Kidney tubule cell (primary cell): ENCODE data around the gene LSP1.
"Not testable (repeated sequence)": the region's sequence is repeated elsewhere in the genome, so short reads cannot be mapped to it uniquely, and the experiment has no call there.

ENCODE experiments used
- DNase-seq: peaks from one replicate; pipeline ENCODE4 v3.0.0-alpha.2; 2018; ENCODE audit warnings: low spot score

The LSP1 gene

DNA sequence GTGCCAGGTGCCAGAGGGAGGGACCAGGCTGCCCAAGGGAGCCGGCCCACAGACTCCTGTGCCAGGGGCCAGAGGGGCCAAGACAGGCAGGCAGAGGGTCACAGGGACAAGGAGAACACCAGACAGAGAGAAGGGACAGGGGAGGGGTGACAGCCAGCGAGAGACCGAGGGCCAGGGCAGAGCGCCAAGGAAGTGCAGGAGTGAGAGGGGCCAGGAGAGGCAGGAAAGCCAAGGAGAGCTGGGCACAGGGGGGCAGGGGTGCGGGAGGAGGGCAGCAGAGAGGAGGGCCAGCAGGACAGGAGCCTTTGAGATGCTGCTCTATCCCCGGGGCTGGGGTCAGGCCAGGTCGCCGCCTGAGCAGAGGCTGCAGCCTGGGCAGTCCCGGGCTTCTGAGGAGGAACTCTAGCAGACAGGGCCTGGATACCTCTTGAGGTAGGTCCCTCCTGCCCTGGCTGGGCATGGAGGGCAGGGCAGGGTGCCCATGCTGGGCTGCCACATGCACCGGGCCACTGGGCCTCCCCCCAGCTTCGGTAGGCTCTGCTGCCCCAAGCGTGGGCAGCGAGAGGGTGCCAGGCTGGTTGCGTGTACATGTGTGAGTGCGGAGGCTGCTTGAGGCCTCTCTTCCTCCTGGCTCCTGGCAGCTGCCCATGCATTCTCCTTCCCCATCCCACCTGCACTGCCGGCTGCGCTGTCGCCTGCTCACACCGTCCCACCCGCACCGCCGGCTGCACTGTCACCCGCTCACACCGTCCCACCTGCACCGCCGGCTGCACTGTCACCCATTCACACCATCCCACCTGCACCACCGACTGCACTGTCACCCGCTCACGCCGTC lies 12.2 kb downstream of the LSP1 start:
- no peak for DNase-seq

DNA sequence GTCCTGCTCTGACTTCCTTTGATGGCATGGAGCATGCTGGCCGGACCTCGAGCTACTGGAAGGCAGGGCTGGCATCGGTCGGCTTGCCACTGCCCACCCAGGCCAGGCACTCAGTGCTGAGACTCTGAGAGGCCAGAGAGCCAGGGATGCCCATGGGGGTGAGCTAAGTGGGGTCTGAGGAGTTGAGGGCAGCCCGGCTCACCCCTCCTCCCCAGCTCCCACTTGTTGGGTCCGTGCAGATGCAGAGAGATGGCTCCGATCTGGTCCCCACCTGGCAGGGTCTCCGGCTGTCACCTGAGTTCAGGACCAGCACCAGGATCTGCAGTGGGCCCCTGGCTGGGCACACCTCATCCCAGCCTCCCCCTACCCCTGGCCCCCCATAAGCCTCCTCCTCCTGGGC lies 13.3 kb downstream of the LSP1 start:
- no peak for DNase-seq

- DNase-seq = no peak
Measured at GRCh38 chr11:1866776-1867175, 13.9 kb downstream of the LSP1 start.

GRCh38 chr11:1867381-1867780 lies 14.5 kb downstream of the LSP1 start:
- DNase-seq = no peak

GRCh38 chr11:1868056-1868635 lies 15.3 kb downstream of the LSP1 start:
- DNase-seq = no peak

DNA sequence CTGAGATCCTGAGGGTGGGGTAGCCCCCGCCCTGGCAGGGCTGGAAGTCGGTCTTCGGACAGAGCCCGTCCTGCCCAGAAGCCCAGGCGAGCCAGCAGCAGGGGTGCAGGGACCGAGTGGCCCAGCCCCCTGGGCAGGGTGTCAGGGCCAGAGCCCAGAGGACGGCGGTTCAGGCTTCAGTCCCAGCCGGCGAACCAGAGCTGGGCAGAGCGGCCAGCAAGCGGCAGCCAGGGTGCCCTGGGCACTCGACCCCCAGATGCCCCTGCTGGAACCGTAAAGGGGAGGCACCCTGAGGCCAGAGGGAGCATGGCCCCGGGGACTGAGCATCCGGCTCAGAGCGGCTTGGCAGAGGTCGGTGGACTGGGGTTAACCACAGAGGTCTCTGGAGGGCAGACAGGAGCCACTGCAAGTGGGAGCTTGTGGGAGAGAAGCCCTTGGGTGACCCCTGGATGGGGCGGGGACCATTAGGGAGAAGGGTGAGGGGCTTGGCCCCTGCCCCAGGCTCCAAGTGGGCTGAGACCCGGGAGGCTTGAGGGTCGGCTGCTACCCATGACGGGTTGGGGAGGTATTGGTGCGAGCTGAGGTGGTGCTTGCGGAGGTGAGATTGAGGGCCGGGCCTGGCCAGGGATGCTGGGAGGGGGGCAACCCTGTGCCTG lies 15.9 kb downstream of the LSP1 start:
- DNase-seq = no peak

- no peak for DNase-seq
Measured at GRCh38 chr11:1869427-1870325, 16.8 kb downstream of the LSP1 start.

DNA sequence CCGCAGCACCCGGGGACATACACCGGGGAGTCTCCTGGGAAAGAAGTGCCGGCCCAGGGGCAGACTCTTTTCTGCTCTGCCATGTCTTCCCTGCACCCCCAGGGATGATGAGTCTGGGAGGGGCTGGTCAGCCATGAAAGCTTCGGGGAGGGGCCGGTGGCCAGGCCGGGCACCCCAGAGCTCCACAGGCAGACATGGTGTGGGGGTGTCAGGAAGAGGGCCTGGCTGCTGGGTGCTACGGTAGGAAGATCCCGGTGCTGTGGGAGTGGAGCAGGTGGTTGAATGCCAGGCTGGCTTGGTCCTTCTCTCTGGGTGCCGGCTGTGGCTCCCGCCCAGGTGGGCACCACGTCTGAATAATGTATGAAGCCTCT lies 17.4 kb downstream of the LSP1 start:
- DNase-seq = no peak

DNA sequence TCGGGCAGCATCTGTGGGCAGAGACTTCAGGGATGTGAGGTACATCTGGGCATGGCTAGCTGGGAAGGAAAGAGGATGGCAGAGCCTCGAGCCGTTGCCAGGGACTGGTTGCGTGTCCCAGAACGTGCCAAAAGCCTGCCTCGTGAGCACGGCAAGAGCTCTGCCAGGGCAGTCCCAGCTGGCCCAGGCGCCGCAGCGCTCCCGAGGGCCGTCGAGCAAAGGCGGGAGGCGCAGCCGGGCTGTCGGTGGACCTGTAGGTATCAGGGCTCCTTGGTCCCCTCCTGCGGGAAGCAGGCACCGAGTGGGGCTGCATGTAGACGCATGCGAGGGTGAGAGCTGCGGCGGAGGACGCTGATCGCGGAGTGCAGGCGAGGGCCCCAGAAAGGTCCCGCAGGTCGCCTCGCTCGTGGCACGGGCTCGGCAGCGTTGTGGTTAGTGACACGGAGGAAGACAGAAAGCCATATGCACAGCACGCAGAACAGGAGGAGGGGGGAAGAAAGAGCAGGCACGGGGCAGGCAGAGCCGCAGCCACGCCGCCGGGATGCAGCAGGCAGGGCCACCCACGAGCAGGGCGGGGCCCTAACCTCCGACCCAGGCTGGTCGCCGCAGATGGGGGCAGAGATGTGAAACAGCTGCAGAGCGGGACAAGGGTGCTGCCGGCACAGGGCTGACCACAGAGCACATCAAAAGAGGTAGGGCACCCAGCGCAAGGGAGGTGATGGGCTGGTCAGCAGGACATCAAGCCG lies 18.0 kb downstream of the LSP1 start:
- DNase-seq = no peak

GRCh38 chr11:1871531-1871930 lies 18.6 kb downstream of the LSP1 start:
- no peak for DNase-seq

DNA sequence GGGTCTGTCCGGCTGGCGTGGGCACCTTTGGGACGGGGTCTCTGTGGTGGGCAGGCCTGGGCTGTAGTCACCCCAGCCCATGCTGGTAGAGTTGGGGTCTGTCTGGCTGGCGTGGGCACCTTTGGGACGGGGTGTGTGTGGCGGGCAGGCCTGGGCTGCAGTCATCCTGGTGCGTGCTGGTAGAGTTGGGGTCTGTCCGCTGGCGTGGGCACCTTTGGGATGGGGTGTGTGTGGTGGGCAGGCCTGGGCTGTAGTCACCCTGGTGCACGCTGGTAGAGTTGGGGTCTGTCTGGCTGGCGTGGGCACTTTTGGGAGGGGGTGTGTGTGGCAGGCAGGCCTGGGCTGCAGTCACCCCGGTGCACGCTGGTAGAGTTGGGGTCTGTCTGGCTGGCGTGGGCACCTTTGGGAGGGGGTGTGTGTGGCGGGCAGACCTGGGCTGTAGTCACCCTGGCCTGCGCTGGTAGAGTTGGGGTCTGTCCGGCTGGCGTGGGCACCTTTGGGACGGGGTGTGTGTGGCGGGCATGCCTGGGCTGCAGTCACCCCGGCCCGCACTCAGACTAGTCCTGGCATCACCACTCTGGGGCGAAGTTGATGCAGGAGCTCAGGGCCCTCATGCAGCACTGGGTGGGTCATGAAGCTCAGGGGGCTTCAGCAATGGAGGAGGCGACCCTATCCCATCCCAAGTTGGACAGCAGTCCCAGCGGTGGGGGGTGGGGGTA lies 19.5 kb downstream of the LSP1 start:
- DNase-seq = no peak

GRCh38 chr11:1873048-1873812 lies 20.3 kb downstream of the LSP1 start:
- no peak for DNase-seq

- not testable (repeated sequence) for DNase-seq
Measured at GRCh38 chr11:1873813-1874150, 20.9 kb downstream of the LSP1 start.

GRCh38 chr11:1874441-1875092 lies 21.7 kb downstream of the LSP1 start:
- not testable (repeated sequence) for DNase-seq

DNA sequence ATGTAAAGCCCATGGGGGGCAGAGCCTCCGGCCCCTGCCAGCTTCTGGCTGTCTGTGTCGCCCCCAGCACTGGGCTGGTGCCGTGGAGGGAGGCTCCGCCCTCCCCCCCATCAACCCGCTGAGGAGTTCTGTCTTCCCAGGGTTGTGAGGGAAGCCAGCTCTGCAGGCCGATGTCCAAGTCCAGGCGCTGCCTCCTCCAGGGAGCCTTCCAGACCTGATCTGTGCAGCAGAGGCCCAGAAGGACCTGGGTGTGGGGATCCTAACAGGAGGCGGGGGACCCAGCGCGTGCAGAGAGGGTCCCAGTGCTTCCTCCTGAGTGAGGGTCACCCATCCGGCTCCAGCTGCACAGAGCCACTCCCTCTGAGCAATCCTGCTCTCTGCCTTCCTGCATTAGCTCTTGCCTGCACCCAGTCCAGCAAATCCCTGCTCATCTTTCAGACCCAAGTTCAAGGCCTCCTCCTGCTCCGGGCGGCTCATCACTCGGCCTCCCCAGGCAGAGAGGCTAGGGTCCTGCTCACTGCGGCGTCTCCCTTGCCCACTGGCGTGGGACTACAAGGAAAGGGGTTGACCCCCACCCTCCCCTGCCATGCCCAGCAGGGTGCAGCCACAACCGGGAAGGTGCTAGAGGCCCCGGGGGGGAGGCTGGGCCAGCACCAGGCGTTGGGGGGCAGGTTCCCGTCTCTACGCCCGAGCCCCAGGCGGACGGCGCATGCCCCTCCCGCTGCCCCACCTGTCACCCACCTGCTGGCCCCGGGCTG lies 22.4 kb downstream of the LSP1 start:
- no peak for DNase-seq

GRCh38 chr11:1875851-1876301 lies 23.0 kb downstream of the LSP1 start:
- DNase-seq = not testable (repeated sequence)

DNA sequence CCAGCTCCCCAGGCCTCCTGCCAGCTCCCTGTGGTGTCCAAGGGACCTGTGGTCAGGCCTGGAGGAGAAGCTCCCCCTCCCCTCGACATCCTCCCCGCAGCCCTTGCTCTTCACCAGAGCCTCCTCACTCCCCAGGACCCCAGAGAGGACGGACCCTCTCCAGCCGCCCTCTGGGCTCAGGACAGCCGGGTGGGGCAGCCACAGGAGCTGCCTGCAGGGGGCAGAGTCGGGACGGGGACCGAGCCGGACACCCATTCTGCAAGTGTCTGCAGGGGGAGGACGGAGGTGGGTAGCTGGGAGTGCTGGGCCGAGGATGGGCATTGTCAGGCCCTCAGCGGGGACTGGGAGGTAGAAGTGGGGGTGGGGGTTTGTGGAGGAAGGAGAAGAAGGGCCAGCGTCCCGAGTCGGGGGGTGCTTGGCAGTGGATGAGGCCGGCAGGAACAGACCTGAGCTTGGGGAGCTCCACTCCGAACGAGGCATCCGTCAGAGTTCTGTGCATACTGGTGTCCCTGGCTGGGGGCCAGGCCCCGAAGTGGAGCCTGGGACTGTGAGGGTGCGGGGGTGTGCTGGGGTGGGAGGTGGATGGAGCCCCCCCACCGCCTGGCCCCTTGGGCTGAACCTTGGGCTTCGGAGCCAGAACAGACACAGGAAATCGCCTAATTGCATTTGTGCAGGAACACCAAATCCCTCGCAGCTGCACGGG lies 23.6 kb downstream of the LSP1 start:
- no peak for DNase-seq
